Hepatocyte (in vitro differentiated cells): ENCODE measurements around the gene VENTX. TPM values are rescaled to one million over a fixed set of nuclear protein-coding genes. Genes with fewer than 3 reads are reported as not detected.
A peak's percentile ranks its signal among the peaks of the same experiment; 100 is the strongest.

ENCODE experiments used
- DNase-seq: peaks from one replicate; pipeline ENCODE4 v3.0.0-alpha.2; 2016; ENCODE audit warnings: low spot score
- H2AFZ ChIP-seq: fragments of 200-600 bp; sonication (generic); 2 replicates; pipeline ENCODE4 v1.6.0; 2016; ENCODE audit warnings: antibody characterized with exemption, mild to moderate bottlenecking
- H3K27ac ChIP-seq: fragments of 200-600 bp; sonication (generic); 2 replicates; pipeline ENCODE4 v1.5.1; 2016; ENCODE audit warnings: mild to moderate bottlenecking
- H3K27me3 ChIP-seq: fragments of 200-600 bp; sonication (generic); 2 replicates; pipeline ENCODE4 v1.6.1; 2016
- H3K36me3 ChIP-seq: fragments of 200-600 bp; sonication (generic); replicated peaks from 2 replicates; pipeline ENCODE4 v1.5.1; 2016; ENCODE audit warnings: low read depth; ENCODE audit not compliant: insufficient read depth
- H3K4me1 ChIP-seq: fragments of 200-600 bp; sonication (generic); 2 replicates; pipeline ENCODE4 v1.5.1; 2016; ENCODE audit warnings: mild to moderate bottlenecking, moderate library complexity; ENCODE audit not compliant: insufficient read depth
- H3K4me2 ChIP-seq: fragments of 200-600 bp; sonication (generic); 2 replicates; pipeline ENCODE4 v1.6.0; 2016
- H3K4me3 ChIP-seq: fragments of 200-600 bp; sonication (generic); 2 replicates; pipeline ENCODE4 v1.5.1; 2016; ENCODE audit warnings: mild to moderate bottlenecking
- H3K79me2 ChIP-seq: fragments of 200-600 bp; sonication (generic); 2 replicates; pipeline ENCODE4 v1.6.0; 2017; ENCODE audit warnings: mild to moderate bottlenecking
- H3K9me2 ChIP-seq: fragments of 200-600 bp; sonication (generic); replicated peaks from 2 replicates; pipeline ENCODE4 v1.6.0; 2017; ENCODE audit warnings: mild to moderate bottlenecking; ENCODE audit not compliant: insufficient read depth
- H3K9me3 ChIP-seq: fragments of 200-600 bp; sonication (generic); 2 replicates; pipeline ENCODE4 v1.5.1; 2016; ENCODE audit warnings: low read depth, mild to moderate bottlenecking
- H4K20me1 ChIP-seq: fragments of 200-600 bp; sonication (generic); 2 replicates; pipeline ENCODE4 v1.6.0; 2016; ENCODE audit warnings: mild to moderate bottlenecking; ENCODE audit not compliant: insufficient read depth, poor library complexity, severe bottlenecking
- EZH2 ChIP-seq: fragments of 200-600 bp; sonication (generic); IDR thresholded peaks from 2 replicates; pipeline ENCODE4 v1.6.1; 2016; ENCODE audit warnings: antibody characterized with exemption, mild to moderate bottlenecking, borderline replicate concordance
- EZH2phosphoT487 ChIP-seq: fragments of 200-600 bp; sonication (generic); IDR thresholded peaks from one replicate; pipeline ENCODE4 v1.6.1; 2018; ENCODE audit warnings: antibody characterized with exemption, mild to moderate bottlenecking, low read depth, moderate library complexity; ENCODE audit not compliant: unreplicated experiment, severe bottlenecking
- WGBS: methylation state at CpG from one replicate; pipeline ENCODE4 v1.1.6; 2016; ENCODE audit warnings: low lambda C conversion rate; ENCODE audit errors: missing lambda C conversion rate; 5-methylcytosine and 5-hydroxymethylcytosine counted together
- polyA plus RNA-seq: library from polyadenylated mRNA; unstranded; fragments of >200 nt; fragmentation: Nextera tagmentation; extraction: Ambion mirVana; gene quantifications from 2 replicates; pipeline ENCODE4 v1.2.1, GENCODE V29; 2016
- total RNA-seq: library from RNA; depleted of rRNA; stranded (reverse); fragments of >200 nt; gene quantifications from 2 replicates; pipeline ENCODE4 v1.2.3, GENCODE V29; 2014
- TF ChIP-seq, protein P1 (sequence below): fragments of 200-600 bp; sonication (generic); IDR thresholded peaks from 2 replicates; pipeline ENCODE4 v1.5.1; 2016; ENCODE audit warnings: antibody characterized with exemption, mild to moderate bottlenecking; ENCODE audit not compliant: poor library complexity

The VENTX gene
- total and polyA plus RNA-seq, 2 experiments from 2014 or later = not detected

DNA sequence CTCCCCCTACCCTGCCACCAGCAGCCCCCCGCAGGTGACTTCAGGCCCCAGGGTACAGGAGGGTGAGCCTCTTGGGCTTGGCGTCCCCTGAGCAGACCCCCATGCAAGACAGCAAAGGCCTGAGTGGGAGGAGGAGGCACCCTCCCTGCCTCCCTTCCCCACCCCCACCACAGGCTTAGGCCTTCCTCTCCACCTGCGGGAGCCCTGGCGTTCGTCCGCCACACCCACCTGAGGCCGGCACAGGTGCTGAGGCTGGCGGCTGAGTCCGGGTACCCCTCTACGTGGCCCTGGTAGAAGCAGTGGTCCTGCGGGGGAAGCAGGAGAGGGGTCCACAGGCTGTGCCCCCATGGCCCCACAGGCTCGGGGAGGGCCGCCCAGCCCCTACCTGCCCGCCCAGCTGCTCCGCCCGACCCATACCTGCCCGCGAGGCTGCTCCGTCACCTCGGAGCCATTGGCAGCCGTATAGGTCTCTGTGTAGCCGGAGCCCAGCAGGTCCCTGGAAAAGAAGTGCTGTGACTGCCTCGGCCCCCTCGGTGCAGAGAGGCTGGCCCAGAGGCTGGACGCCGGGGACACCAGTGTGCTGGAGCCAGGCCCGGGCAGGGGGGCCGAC is 36.0 kb downstream of the VENTX start:
- TF ChIP-seq, protein P1, sequence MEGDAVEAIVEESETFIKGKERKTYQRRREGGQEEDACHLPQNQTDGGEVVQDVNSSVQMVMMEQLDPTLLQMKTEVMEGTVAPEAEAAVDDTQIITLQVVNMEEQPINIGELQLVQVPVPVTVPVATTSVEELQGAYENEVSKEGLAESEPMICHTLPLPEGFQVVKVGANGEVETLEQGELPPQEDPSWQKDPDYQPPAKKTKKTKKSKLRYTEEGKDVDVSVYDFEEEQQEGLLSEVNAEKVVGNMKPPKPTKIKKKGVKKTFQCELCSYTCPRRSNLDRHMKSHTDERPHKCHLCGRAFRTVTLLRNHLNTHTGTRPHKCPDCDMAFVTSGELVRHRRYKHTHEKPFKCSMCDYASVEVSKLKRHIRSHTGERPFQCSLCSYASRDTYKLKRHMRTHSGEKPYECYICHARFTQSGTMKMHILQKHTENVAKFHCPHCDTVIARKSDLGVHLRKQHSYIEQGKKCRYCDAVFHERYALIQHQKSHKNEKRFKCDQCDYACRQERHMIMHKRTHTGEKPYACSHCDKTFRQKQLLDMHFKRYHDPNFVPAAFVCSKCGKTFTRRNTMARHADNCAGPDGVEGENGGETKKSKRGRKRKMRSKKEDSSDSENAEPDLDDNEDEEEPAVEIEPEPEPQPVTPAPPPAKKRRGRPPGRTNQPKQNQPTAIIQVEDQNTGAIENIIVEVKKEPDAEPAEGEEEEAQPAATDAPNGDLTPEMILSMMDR = no peak
- TF ChIP-seq EZH2 = no peak
- Histone ChIP-seq H3K4me2 (no peak overlapping the region), H3K27ac (no peak overlapping the region), H4K20me1 (no peaks in the 10 kb centered on the region), H3K4me1 (peaks cover 33% of the 10 kb centered on the region), H3K4me3 (no peak overlapping the region), H3K27me3 (peaks cover 13% of the 10 kb centered on the region), H3K79me2 (no peaks in the 10 kb centered on the region), H3K36me3 (no peaks in the 10 kb centered on the region), H3K9me2 (no peaks in the 10 kb centered on the region), H2AFZ (no peak overlapping the region), H3K9me3 (no peaks in the 10 kb centered on the region)
- no peak for DNase-seq
- 95% methylated on average over 24 of the region's 28 CpGs for WGBS

DNA sequence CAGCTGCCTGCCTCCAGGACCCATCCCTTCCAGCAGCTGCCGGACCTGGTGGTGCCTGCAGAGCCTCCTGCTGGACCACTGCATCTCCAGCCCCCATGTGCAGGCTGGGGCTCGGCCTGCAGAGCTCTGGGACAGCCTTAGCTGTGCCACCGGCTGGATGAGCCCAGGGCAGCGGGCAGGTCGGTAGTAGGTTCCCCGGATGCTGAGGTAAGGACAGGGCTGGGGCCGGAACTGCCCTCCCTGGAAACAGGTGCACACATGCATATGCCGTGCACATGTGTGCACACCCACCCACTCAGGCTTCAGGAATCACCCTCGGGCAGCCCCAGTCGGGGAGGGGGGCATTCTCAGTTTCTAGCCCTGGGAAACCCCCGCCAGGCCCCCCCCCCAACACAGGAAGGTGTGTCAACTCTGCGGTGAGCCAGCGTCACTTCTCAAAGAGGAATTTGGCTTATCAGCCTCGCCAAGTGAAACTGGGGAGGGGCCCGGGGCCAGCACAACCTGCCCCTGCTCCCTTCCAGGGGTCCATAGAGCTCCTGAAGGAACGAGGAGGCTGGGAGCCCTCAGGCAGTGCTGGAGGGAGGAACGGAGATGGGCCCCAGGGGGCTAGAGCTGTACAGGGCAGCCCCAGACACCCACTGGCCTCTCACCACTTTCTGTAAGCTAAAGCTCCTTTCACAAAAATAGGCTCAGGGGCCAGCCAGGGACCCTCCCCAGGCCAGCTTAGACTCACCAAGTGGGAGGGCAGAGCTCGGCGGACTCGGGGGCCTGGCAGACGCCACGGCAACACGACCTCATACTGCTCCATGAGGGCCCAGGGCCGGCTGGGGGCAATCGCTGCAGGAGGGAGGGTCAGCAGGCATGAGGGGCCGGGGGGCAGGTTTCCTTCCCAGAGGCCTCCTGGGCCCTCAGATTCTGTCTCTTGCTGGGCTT is 37.4 kb downstream of the VENTX start:
- TF ChIP-seq EZH2 = no peak
- TF ChIP-seq EZH2phosphoT487 = no peak
- TF ChIP-seq, protein P1 = no peak
- Histone ChIP-seq H3K9me3 (no peaks in the 10 kb centered on the region), H3K4me2 (no peak overlapping the region), H2AFZ (no peak overlapping the region), H3K4me3 (no peak overlapping the region), H3K36me3 (no peaks in the 10 kb centered on the region), H3K27me3 (peaks cover 13% of the 10 kb centered on the region), H3K79me2 (no peaks in the 10 kb centered on the region), H3K4me1 (peaks cover 42% of the 10 kb centered on the region), H3K27ac (no peak overlapping the region), H3K9me2 (no peaks in the 10 kb centered on the region), H4K20me1 (no peaks in the 10 kb centered on the region)
- peak; percentile 42 for DNase-seq
- 66% methylated on average over 23 of the region's 26 CpGs for WGBS

DNA sequence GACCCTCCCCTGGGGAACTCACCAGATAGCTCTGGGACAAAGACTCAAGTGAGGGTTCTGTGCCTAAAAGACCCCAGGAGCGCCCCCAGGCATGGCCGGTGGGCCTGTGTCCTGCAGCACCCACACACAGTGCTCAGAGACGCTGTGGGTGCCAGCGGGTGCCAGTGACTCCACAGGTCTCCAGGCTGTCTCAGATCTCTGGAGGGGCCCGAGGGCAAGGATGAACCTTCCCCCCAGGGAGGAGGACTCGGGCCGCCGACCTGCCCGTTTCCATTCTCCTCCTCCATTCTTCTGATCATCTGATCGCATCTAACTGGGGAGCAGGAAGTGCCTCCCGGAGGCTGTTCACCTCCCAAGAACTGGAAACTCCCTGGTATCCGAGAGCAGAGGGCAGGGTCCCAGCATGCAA is 38.0 kb downstream of the VENTX start:
- DNase-seq = no peak
- Histone ChIP-seq H3K9me2 (no peaks in the 10 kb centered on the region), H3K4me3 (no peak overlapping the region), H3K4me1 (peaks cover 42% of the 10 kb centered on the region), H3K9me3 (no peaks in the 10 kb centered on the region), H3K79me2 (no peaks in the 10 kb centered on the region), H4K20me1 (no peaks in the 10 kb centered on the region), H2AFZ (no peak overlapping the region), H3K36me3 (no peaks in the 10 kb centered on the region), H3K27me3 (peaks cover 13% of the 10 kb centered on the region), H3K27ac (no peak overlapping the region), H3K4me2 (peak overlapping the region; percentile 89)
- TF ChIP-seq EZH2 (no peak), EZH2phosphoT487 (no peak)
- TF ChIP-seq, protein P1 = no peak
- 58% methylated on average over 11 of the region's 12 CpGs for WGBS
